ENCODE data around the gene ZNF784.

The ZNF784 gene

DNA sequence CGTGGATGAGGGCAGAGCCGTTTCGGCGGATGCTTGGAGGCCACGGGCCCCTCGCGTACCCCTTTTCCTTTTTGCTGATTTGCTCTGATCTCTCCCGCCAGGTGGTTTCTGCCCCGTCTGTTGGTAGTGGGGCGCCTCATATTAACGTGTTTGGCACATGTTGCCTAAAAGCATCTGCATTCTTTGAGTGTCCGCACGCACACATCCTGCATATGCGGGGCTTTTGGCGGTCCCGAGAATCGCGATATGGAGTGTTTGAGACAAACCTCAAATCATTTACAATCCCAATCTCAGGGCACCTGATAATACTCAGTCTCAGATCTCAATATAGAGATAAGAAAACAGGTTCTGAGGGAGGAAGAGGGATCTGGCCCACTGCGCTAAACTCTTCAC is 31.3 kb upstream of the ZNF784 start:
- no peak for DNase-seq

DNA sequence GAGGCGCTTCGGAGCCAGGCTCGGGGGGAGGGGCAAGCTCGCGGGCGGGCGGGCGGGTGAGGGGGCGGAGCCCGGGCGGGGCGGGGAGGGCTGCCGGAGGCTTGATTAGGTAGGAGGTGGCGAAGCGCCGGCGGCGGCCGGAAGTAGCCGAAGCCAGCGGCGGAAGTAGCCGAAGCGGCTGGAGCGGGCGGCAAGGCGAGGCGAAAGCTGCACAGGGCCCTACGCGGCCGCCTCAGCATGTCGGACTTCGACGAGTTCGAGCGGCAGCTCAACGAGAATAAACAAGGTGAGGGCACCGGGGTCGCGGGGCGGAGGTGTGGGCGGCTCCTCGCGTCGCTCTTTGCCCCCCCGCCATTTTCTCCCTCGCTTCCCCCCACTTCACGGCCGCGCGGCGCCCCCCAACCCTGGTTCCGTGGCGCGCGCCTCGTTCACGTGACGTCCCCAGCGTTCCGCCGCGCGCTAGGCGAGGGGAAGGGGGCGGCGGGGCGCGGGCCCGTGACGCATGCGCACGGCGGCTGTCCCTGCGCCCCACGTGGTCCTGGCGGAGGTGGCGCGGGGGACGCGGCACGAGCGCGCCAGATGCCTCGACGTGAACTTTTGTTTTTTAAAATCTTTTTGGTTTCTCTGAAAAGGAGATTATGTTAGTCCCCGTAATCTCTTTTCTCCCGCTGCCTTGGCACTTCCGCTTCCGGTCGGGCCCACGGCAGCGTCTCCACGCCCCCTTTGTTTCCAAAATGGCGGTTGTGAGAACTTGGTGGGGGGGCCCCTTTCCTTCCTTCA is 30.7 kb upstream of the ZNF784 start, which contains the start of gene U2AF2:
TSS of gene U2AF2 (plus strand) at position 168 of the 780 bp plus-strand sequence. CDS start at position 238, 70 bp downstream.
- peak; percentile 96 for DNase-seq

DNA sequence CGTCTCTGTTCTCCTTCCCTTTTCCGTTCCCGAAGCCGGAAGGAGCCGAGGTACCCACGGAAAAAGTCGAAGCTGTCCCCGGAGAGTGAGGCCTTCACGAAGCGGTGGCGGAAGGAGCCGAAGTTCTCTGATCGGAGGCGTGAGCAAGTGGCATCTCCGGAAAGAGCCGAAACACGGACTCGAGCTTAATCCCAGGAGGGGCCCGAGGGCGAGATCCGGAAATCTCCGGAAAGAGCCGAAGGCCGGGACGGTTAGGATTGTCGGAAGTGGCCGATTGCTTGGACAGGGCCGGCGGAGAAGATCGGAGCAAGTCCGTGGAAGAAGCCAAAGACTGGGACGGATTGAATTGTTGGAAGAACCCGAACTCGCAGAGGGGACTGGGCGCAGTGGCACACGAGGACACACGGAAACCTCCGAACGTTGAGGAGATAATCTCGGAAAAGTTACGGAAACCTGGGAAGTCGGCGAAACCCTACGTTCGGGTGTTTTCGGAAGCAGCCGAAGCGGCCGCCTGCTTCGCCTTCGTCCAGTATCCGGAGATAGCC is 30.0 kb upstream of the ZNF784 start:
- peak; percentile 100 for DNase-seq

DNA sequence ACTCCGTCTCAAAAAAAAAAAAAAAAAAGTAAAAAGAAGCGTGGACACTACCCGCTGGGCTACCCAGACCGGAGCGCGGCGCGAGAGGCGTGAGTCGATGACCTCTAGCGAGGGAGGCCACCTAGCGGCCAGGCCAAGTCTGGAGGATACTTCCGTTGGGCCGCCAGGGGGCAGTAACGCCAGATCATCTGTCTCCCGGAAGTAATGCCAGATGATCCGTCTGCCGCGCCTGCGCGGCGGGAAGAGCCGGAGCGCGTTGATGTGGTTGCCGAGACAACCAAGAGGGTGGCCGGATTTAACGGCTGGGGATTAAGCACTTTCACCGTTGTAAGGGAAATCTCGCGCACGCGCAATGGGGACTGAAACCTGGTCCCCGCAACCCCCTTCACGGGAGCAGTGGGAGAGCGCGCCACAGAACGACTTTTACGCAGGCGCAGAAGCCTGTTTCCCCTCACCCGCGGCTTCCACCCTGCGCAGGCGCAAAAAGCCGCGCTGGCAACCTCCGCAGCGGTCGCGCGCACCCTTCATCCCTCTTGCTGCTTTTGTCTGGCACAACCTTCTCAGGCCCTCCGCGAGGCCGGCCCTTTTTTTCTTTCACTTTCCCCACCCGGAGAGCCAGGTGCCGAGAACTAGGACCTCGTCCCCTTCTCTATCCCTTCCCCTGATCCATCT is 29.4 kb upstream of the ZNF784 start:
- peak; percentile 99 for DNase-seq

DNA sequence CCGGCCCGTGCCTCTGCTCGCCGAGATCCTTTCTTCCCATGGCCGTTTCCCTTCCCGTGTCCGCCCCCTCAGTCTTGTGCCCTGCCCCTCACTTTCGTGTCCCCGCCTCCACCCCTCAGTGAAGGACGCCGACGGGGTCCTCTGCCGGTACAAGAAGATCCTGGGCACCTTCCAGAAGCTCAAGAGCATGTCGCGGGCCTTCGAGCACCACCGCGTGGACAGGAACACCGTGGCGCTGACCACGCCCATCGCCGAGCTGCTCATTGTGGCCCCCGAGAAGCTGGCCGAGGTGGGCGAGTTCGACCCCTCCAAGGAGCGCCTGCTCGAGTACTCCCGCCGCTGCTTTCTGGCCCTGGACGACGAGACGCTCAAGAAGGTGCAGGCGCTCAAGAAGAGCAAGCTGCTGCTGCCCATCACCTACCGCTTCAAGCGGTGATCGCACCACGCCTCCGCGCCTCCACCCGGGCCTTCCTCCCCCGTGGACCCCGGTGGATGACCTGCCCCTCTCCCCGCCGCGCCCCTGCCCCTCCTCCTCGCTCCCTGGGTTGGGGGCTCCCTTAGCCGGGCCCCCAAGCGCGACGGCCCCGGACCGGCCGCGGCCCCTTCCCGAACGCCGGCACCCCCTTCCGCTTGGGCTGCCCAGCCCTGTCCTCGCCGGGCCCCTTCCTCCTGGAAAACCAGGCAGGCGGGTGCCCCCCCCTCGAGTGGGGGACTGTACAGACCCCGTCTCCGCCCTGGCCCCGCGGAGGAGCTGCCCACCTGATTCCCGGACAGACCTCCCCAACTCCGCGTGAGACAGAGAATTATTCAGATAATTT is 28.2 kb upstream of the ZNF784 start:
- no peak for DNase-seq

GRCh38 chr19:55651236-55651635 is 26.9 kb upstream of the ZNF784 start:
- no peak for DNase-seq

GRCh38 chr19:55650602-55651230 is 26.4 kb upstream of the ZNF784 start:
- DNase-seq, result no peak

DNA sequence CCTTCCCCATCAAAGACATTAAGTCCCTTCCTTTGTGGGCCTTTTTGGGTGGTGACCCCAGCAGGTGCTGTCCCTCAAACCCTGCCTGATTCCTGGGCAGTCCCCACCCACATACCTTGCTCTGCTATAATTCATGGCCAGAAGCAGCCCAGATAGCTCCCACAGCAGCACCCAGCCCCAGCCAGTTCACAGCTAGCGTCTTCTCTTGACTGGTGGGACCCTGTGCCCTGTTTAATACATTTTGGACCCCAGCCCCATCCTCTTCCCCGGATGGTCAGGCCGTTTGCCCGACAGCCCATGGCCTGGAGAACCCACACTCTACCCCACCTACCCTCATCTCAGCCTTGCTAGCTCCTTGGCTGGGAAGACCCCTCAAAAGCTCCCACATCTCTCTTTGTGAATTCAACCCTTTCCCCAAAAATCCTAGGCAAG is 25.8 kb upstream of the ZNF784 start:
- no peak for DNase-seq

GRCh38 chr19:55649268-55650125 is 25.1 kb upstream of the ZNF784 start:
- DNase-seq, result no peak

DNA sequence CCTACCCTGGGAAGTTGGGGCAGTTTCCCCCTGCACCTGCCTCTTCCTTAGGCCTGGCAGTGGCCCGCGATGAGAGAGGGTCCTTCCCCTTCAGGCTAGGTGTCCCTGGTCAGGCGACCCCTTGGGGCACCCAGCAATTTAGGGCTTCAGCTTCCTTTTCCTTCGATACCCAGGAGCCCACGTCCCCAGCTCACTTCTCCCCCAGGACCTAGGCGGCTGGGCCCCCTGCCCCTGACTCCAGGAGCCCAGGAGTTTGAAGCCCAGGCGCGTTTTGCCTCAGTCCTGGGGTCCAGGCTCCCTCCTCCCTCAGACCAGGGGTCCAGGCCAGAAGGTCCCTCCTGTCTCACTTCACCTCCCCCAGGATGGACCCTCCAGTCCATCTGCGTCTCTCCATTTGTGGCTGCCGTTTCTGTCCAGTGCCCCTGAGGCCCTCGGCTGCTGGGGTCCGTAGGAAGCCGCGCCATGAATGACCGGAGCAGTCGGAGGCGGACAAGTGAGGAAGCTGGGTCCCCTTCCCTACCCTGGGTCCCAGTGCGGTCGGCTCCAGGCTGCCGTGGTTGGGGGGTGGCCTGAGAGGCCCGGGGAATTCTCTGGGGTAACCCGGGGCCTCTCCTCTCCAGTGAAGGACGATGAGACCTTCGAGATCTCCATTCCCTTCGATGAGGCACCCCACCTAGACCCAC is 24.4 kb upstream of the ZNF784 start:
- DNase-seq, result no peak

DNA sequence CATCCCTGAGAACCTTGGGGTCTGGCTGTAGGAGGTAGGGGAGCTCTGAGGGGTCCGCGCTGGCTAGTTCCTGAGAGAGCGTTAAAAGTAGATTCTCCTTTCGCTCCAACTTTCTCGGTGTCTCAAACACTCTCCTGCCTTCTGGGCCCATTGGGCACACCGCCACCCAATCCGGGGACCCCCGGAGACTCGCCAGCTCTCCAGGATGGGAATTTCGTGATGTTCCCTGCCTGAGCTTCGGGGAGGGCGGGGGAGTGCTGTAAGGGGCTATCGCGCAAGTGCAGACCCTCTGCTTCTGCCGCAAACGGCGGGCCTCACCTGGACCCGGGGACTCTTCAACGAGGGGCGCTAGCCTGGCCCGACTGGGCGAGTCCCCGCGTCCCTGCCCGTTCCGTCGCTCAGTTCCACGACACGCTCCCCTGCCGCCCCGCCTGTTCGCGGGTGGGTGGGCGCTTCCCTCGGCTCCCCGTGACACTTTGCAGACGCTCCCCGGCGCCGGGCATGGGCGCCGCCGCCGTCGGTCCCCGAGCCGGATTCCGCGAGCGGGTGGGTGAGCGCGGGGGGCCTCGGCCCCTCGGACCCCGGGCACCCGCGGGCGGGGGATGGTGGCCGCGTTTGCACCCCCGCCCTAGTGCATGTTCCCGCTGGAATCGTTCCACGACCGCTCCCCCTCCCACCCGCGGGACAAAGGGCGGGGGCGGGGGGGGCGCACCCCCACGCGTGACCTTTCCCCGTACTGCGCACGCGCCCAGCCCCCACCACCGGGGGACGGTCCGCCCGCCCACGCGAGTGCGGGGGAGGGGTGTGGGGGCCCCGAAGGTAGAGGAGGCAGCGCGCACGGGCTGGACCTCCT is 23.6 kb upstream of the ZNF784 start, which contains the start of gene CCDC106:
TSS of gene CCDC106 (plus strand) at position 481 of the 853 bp plus-strand sequence. CDS start 835 bp downstream, outside the sequence.
- peak; percentile 44 for DNase-seq

- no peak for DNase-seq
Observed at GRCh38 chr19:55646889-55647731, 22.7 kb upstream of the ZNF784 start.

DNA sequence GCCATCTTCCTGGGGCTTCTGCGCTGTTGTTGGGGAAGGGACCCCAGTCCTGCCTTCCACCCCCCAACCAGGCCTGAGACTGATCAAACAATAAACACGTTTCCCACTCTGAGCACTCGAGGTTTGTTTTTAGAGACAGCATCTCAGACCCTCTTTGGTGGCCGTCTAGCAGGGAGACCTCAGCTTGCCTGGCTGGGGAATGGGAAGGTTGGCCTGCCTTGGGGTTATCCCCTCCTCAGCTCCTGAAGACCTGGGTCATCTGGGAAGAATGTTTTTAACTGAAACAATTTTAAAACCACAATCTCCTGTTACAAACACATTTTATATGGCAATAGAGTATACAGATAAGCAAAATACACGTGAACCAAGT is 21.1 kb upstream of the ZNF784 start:
- DNase-seq, result no peak

DNA sequence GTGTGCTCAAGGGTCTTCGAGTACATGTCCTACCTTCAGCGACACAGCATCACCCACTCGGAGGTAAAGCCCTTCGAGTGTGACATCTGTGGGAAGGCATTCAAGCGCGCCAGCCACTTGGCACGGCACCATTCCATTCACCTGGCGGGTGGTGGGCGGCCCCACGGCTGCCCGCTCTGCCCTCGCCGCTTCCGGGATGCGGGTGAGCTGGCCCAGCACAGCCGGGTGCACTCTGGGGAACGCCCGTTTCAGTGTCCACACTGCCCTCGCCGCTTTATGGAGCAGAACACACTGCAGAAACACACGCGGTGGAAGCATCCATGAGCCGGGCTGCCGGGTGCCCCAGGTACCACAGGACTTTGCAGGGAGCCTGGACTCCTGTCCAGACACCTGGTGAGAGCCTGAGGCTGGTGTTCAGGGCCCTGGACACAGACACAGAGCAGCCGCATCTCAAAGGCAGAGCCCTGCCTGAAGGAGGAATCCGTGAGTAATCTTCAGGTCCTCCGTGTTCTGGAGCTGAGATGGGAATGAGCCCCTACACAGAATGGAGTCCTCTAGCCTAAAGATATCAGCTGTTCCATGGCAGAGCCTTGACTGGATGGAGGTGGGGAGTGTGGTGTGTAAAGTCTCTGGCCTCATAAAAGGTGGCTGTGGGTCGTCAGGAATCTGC is 20.6 kb upstream of the ZNF784 start:
- DNase-seq, result no peak

DNA sequence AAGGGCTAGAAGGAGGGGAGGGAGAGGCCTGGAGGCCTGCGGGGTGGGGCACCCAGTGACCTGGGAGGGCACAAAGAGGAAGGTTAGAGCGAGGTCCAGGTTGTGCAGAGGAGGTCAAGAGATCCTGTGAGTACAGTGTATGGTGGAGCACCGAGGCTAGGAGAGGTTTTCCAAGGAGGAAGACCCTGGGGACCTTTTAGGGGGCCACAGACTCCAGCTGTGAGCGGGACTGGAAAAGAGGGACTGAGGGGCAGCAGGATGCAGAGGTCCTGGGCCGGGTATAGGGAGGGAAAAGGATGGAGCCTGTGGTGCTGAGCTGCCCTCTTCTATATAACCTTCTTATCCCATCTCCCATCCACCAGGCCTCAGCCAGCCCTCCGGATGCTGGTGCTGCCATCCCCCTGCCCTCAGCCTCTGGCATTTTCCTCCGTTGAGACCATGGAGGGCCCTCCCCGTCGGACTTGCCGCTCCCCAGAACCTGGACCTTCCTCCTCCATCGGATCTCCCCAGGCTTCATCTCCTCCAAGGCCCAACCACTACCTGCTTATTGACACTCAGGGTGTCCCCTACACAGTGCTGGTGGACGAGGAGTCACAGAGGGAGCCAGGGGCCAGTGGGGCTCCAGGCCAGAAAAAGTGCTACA is 19.9 kb upstream of the ZNF784 start:
- no peak for DNase-seq

- DNase-seq, result no peak
Observed at GRCh38 chr19:55643887-55644176, 19.5 kb upstream of the ZNF784 start.

DNA sequence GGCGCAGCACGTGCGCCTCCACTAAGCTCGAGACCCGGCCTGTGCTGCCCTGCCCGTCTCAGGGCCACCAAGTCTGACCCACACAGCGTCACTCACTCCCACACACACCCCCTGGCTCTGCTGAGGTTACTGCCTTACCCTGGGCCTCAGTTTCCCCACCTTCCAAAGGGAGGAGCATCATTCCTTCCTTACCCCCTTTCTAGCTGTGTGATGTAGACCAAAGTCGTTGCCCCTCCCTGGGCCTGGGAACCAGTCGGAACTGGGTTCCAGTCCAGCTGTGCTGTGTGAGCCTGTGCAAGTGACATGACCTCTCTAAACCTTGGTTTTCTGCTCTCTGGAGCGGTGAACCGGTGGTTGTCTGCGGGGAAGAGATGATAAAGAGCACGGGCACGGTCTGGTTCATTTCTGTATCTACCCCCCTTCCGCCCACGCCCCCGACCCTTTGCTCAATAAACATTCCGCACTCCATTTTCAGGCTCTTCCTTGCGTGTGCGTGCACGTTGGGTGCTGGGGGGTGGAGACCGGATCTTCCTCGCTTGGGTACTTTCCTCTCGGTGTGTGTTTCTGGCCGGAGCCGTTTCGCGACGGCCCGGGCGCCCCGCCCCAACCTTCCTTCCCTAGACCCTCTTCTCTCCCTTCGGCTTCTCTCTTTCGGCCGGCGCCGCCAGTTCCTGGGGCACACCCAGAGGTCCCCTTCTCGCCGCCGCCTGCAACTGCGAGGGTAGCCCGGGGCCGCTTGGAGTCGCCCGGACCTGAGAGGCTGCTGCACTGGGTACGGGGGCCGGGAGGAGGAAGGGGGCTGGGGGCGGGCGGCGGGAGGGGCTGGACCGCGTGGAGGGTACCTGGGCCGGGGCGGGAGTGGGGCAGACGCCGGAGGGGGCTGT is 18.9 kb upstream of the ZNF784 start, which contains the start of gene ZNF581:
TSS of gene ZNF581 (plus strand) at position 647 of the 884 bp plus-strand sequence. CDS start 923 bp downstream, outside the sequence.
- DNase-seq, result peak; percentile 85
